HTR-8/SVneo (cell line): ENCODE data around the gene SSBP3.

Source experiments
- DNase-seq: peaks from one replicate; pipeline ENCODE4 v3.0.0; 2011; ENCODE audit warnings: low spot score, mixed read lengths; ENCODE audit not compliant: insufficient read length
- FAIRE-seq: peaks from 2 replicates; lab custom pipeline; 2011; peaks lifted over from hg19 to GRCh38; lab: Jason Lieb, UNC

Gene SSBP3

DNA sequence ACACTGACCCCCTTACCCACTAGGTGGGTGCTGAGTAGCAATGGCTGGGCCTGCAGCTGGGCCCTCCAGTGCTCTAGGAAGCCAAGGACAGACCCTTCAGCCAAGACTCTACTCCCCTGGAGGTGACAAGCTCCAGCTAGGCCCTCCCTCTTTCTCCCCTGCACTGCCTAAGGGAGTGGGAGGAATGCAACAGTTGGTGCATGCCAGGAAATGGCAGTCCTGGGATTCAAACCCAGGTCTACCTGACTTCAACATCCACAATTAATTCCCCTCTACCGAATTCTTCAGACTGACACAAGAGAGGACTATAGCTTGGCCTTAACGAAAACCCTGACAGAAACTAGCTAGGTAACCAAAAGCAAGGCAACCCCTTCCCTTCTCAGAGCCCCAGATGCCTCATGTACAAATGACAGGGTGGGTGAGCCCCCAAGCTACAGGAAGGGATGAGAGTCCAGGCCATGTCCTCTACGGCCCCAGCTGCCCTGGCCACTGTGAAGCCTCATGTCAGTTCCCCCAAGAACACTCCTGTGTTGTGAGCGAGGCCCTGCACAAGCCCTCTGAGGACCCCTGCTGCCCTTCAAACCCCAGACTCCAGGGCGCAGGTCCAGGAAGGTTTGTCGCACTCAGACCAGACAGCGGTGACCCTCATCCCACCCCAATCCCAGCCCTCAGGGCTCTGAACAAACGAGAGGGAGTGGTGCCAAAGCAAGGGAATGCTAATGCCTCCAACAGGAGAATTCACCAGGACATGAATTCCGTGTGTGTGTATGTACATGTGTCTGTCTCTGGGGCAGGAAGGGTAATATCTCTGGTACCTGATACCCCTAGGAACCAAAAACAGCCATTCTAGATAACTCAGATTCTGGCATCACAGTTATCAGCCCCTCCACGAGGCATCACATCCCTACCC lies 113.9 kb downstream of the SSBP3 start:
- DNase-seq, result no peak
- no peak for FAIRE-seq

DNA sequence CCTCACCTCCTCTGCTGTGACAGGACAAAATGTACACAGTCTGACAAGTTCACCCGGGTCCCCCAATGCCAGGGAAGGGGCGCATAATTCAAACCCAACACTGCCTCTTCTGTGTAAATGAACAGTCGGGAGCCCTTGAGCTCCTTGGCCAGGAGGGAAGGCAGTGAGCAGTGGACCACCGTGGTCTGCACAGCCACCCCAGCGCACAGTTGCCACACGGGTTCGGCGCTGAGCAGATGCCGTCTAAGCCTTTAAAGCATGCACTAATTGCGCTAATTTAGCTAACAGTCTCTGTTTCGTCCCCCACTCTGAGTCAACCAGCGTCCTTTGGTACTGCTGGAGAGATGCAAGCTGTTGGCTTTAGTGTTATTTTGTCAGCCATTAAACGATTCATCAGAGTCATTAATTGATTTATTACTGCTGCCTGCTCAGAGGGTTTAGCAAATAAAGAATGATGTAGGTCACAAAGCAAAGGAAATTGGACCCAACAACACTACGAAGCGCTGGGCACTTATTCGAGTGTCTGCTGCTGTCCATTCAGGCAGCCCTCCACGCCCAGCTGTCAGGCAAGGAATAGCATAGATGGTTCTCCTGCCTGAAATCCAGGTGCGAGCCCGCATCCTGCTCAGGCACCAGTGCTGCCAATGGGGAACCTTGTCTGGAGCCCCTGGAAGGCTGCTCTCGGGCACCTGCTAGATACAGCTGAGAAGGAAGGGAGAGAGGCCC lies 114.8 kb downstream of the SSBP3 start:
- FAIRE-seq, result no peak

DNA sequence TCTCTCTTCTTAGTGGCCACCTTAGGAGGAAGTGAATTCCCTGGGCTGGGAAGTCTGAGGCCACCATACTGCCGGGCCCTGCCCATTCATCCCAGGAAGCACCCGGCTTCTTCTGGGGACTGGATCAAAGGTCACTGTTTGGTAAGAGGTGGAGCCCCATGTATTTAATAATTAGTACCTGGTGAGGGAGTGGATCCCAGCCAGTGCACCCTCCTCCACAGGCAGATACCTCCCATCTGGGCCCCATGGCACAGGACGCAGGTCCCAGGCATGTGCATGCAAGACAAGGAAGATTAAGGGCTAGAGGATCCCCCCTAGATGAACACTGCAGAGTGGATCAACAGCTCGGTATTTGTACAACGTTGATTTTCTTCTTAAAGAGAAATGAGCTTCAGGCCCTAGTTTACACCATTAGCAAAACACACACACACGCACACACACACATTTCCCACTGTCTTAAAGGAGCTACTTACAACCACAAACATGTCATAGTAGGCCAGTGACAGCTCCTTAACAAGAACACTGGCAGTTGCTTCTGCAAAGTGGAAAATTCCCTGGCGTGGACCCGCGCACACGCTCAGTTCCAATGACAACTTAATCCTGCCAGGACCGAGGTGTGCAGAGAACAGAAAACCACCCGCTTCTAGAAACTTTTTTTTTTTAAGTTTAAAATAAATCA lies 115.5 kb downstream of the SSBP3 start:
- no peak for DNase-seq
- FAIRE-seq, result no peak

More for the DNA sequence above, 114.8 kb downstream of the SSBP3 start:
- DNase-seq, result no peak

DNA sequence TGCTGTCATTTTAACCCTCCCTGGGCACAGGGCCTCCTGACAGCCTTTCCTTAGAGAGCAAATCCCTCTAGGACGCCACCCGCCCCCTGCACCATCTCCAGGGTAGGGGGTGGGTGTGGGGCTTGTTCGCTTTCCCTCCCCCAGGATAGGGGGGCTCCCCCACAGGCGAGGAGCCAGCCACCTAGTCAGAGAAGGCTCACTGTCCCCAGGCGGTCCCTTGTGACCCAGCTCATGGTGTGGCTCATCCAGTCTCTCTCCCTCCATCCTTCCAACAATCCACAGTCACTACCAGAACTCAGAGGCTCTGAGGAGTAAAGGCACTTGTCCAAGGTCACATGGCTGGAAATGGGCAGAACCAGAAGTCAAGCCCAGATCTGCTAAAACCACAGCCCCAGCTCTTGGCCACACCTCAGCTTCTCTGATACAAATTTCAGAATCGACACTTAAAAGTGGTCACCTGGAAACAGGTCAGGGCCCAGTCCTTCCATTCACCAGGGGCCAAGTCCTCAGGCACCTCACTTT lies 116.4 kb downstream of the SSBP3 start:
- no peak for DNase-seq
- no peak for FAIRE-seq

DNA sequence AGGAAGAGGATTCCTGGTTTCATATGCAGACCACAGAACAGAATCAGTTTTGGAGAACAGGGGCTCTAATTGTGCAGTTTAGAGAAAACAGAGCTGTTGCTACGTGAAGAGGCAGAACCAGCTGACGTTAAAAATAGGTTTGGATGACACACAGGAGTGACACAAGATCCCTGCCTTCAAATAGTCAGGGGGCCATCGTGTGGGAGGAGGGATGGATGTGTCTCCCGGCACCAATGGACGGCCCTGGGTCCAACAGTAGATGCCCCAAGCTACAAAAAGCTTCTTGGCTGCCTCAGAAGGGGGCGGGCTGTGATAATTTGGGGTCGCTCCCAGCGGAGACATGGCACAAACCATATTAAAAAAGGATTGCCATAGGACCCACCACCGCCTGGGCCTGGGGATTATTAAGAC lies 118.4 kb downstream of the SSBP3 start:
- FAIRE-seq (no peak), DNase-seq (no peak)

DNA sequence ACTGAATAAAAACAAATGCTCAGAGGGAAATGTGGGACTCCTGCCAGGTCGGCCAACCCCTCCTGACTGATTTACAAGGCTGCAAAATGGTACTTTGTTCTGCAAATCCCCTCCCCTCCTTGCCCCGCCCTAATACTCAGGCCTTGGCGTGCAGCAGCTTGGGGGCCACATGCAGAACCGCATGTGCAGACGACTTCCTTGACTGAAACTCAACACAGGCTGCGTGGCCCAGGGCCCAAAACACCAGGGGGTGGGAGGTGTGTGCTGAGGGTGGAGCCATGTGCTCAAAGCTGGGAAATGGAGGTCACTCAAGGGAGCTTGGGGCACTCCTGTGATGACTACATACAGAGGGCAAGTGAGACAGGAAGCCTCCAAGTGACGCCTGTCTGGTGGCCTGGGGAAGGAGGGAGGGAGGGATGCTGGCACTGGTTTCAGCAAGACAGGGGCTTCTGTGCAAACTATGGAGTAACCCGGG lies 119.0 kb downstream of the SSBP3 start:
- DNase-seq (no peak), FAIRE-seq (no peak)

DNA sequence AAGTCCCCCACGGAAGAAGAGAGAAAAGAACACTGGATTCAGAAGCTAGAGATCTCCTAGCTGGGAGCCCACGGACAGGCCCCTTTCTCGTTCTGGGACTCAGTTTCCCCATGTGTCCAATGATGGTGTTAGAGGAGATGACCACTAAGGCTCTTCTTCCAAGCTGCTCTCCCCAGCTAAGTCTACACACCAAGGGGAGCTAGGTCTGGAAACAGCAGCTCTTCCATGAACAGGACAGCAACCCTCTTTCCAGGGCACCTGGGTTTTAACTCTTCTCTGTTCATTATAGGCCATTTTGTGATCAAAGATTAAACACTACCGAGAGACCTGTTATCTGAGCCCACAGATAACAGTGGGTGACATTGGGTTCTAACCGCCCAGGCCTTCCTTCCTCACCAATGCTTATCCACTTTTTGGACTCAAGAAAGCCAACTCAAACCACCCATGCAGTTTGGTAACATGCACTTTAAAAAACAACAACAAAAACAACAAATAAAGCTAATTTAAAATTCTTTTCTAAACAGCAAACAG lies 120.3 kb downstream of the SSBP3 start:
- no peak for FAIRE-seq
- no peak for DNase-seq

DNA sequence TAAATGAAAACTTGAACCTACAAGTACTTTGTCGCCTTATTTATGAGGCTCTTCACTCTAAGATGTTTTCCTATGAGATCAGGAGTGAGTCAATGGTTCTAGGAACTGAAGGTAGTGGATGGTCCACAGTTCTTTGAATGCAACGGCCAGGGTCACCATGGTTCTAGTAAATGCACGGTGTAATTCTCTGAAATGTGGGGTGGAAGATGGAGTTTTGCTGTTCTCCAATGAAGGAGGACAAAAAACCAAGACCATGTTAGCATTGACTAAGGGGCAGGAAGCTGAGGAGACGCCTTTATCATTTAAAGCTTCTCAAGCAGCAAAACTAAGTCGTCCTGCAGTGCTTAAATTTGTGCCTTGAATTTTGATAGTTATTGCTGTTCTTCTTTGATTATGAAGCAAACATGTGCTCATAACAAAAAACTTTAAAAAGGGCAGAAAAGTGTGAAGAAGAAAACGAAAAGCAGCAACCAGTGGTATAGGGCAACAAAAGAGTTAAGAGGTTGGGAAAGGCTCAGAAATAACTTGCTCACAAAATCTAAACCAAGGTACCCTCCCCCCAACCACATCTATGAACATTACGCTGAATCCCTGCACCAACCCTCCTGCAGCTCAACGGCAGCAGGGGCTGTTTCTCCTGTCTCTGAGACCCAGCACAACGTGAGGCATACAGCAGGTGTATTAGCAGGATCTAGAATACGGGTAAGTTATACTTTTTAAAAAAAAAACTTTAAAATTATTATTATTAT lies 121.2 kb downstream of the SSBP3 start:
- FAIRE-seq, result no peak
- no peak for DNase-seq

DNA sequence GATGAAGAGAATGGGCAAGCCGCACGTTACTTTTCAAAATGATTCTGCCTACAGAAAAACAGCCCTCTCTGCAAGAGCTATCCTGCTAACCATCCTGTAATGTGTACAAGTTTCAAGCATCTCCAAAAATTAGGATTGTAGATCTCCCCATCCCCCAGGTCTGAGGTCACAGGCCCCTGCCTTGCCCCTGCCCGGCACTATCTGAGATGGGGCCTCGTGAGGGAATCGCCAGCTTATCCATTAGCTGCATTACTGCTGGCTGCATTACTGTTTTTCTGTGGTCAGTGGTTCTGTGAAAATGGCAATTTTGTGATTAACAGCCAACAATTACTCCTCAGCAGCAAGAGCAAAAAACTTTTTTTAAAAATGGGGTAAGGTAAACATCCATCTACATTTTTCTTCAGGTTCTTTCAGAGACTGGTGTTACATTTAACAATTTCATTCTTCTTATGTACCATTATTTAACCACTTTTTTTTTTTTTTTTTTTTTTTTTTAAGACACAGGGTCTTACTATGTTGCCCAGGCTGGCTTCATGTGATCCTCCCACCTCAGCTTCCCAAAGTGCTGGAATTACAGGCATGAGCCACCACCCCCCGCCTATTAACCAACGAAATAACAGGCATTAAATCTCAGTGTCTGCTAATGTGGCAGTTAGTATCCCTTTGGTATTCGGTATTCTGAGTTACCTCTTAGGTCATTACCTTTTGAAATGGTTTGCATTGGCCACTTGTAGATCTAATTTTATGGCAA lies 122.4 kb downstream of the SSBP3 start:
- DNase-seq (no peak), FAIRE-seq (no peak)

DNA sequence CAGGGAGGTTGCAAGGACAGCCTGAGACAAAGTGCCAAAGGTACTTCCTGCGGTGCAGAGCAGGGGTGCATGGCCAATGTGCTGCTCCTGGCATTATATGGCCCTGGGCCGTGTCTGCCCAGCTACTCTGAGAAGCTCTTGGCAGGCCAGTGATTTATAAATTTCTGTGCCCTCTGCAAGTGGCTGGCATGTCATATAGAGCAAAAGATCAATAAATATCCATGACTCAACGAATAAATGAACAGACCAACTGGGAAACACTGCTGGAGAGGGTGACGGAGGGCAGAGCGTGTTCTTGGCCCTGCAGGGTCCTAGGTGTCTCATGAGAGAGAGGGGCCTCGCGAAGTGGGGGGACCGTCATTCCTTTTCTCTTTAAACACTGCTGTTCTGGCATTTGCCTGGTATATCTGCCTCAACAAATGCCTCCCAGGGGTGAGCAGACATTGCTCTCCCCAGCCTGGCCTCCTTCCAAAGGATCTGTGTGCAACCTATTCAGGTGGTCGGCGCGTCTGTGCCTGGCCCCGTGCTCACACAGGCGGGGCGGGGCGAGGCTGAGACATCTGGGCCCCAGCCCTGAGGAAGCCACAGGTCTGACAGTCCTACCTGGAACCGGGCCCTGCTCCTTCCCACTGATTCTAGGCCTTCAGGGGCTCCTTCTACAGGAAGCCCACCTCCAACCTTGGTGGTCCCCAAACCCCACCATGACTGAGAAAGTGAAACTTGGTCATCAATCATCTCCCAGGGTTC lies 123.9 kb downstream of the SSBP3 start:
- DNase-seq (no peak), FAIRE-seq (no peak)

DNA sequence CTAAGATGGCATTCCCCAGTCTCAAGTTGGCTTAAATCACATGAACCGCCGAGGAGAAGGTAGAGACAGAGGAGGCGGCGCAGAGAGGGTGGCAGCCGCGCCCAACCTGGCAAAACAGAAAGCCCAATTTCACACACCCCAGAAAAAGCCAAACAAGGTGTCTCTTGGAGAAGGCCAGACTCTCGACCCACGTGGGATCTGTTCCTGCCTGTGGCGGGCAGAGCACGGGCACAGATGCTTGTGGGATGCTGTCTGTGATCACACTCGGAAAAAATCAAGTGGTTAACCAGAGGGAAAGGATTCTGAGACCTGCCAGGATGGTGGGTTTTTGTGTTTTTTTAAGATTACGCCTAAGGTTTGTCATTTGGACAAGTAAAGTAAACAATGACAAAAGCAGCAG lies 125.5 kb downstream of the SSBP3 start:
- FAIRE-seq, result no peak

DNA sequence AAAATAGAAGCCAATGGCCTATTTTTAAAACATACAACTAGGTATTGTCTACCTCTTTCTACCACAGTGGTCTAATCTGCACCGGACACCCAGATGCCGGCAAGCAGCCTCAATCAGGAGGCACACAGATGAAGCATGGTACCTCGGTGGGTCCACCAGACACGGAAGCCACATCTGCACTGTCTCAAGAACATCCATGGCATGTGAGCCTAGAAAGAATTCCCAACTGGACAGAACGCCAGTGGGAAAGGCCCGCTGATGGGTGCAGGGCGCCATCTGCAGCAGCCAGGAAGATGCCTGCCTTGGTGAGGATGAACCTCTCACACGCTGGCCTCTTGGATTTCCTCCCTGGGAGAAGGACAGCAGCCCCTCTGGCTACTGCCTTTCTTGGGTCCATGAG lies 126.7 kb downstream of the SSBP3 start:
- DNase-seq (no peak), FAIRE-seq (no peak)

More for the DNA sequence above, 125.5 kb downstream of the SSBP3 start:
- DNase-seq, result no peak

DNA sequence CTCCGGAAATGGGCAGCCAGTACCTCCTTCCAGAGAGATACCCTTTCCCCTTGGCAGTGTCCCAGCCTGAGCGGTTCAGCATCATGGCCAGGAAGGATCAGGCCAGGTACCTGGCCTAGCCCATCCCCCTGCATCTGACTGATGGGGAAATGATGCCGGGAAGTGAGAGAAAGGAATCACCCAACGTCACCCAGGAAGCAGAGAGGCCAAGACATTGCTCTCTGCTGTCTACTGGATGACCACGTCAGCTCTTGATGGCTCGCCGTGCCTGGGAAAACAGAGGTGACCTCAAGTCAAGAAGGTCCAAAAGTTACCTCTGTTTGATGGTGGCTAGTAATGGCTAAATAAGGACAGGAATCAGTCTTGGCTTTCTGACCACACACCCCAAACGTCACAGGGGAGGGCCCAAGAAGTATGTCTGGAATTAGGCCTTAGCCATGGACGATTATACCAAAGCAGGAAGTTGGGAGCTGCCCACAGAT lies 127.2 kb downstream of the SSBP3 start:
- no peak for FAIRE-seq

DNA sequence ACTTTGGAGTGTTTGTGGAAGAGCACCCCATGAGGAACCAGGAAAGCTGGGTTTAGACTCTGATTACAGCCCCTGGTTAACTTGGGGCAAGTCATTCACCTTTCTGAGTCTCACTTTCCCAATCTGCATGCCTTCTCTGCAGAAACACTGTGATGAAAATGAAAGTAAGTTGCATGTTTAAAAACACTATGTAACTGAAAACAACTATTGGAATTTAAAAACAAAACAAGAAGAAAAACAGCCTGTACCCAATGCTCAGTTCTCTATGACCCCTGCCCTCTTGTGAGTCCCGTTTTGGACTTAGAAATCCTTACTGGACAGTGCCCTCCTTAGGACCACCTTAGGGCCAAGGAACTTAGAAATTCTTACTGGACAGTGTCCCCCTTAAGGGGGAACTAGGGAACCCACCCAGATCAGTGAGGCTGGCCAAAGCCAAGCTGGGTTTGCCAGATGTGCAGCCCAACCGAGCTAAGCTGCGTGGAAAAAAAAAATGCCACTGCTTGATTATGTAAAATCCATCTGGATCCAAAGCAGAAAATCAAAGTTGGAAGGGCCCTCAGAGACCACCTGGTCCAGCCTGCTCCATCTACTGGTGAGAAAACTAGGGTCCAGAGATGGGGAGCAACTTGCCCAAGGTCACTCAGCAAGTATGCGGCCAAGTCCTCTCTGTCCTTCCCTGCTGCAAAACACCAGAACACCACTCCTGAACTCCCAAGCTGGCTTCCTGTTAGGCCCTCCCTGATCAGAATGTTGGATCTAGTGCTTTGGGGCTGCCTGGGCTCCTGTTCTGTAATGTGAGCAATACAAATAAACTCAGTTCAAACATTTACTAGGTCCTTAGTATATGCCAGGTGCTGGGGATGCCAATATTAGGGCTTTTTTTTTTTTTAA lies 128.5 kb downstream of the SSBP3 start:
- no peak for DNase-seq
- no peak for FAIRE-seq

More for the DNA sequence above, 127.2 kb downstream of the SSBP3 start:
- no peak for DNase-seq

DNA sequence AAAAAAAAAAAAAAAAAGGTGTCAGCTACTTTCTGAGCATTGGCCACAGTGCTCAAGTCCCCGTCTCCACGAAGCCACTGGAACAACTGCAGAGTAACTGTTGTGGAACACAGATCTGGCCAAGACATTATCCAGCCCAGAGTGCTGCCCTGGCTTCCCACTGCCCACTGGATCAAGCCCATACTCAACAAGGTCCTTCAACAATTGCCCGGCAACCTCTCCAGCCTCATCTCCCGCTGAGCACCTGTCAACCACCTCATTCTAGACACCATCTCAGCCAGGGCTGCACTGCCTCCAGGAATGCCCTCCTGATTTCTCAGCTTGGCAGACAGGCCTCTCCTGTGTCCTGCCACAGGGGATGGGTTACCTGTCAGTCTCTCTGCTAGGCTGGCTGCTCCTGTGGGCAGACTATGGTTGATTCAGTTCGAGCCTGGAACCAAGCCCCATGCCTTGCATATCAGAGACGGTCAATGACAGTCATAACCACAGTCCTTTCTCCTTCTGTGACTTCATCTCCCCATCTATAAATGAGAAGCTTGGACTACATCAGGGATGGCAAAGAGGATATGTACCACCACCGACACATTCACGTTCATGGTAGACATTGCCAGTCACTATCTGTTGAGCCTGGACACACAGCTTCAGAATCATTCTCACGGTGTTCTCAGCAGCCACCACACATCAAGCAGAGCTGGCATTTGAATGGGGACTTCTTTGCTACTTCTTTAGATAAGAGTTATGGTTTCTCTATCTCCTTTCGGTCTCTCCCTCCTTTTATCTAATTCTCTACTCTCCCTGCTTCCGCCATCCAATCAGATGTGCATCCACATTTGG lies 129.4 kb downstream of the SSBP3 start:
- FAIRE-seq, result no peak
- DNase-seq, result no peak

DNA sequence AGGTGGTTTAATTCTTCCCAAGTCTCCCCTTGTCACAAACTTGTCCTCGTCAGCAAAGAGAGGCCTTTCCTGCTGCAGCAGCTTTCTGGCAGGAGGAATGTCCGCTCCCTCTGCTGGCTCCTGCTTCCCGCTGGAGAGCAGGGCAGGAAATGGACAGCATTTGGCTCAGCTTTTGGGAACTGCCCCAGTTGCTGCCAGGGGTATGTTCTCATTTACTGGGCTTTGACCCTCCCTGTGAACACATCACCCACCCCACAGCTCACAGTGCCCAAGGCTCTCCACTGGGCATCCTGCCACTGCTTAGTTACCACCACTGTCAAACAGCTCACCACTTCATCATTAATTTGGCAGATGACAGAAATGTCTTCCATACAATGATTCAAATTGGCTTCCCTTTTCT lies 130.8 kb downstream of the SSBP3 start:
- DNase-seq (no peak), FAIRE-seq (no peak)
